ENCODE measurements around the gene WSB1.

The WSB1 gene

GRCh38 chr17:27339836-27340550 is 46.1 kb downstream of the WSB1 start:
- no peak for DNase-seq (ENCODE audit: low spot score)

GRCh38 chr17:27340575-27340974 is 46.7 kb downstream of the WSB1 start:
- no peak for DNase-seq (ENCODE audit: low spot score)

- no peak for DNase-seq (ENCODE audit: low spot score)
Observed at GRCh38 chr17:27341041-27341471, 47.1 kb downstream of the WSB1 start.

- no peak for DNase-seq (ENCODE audit: low spot score)
Observed at GRCh38 chr17:27342059-27342458, 48.1 kb downstream of the WSB1 start.

GRCh38 chr17:27343294-27343693 is 49.4 kb downstream of the WSB1 start:
- no peak for DNase-seq (ENCODE audit: low spot score)

GRCh38 chr17:27343977-27344607 is 50.2 kb downstream of the WSB1 start:
- no peak for DNase-seq (ENCODE audit: low spot score)

- no peak for DNase-seq (ENCODE audit: low spot score)
Observed at GRCh38 chr17:27345141-27345904, 51.4 kb downstream of the WSB1 start.

- no peak for DNase-seq (ENCODE audit: low spot score)
Observed at GRCh38 chr17:27346228-27346899, 52.5 kb downstream of the WSB1 start.

GRCh38 chr17:27348196-27348595 is 54.3 kb downstream of the WSB1 start:
- no peak for DNase-seq (ENCODE audit: low spot score)

- DNase-seq (ENCODE audit: low spot score): no peak
Observed at GRCh38 chr17:27349540-27350021, 55.7 kb downstream of the WSB1 start.

- no peak for DNase-seq (ENCODE audit: low spot score)
Observed at GRCh38 chr17:27351759-27352158, 57.8 kb downstream of the WSB1 start.

- no peak for DNase-seq (ENCODE audit: low spot score)
Observed at GRCh38 chr17:27352448-27353032, 58.6 kb downstream of the WSB1 start.

GRCh38 chr17:27353033-27353460 is 59.1 kb downstream of the WSB1 start:
- no peak for DNase-seq (ENCODE audit: low spot score)

- peak; percentile 99 for DNase-seq (ENCODE audit: low spot score)
Observed at GRCh38 chr17:27353461-27354050, 59.6 kb downstream of the WSB1 start.

- no peak for DNase-seq (ENCODE audit: low spot score)
Observed at GRCh38 chr17:27354051-27354490, 60.2 kb downstream of the WSB1 start.

- DNase-seq (ENCODE audit: low spot score): no peak
Observed at GRCh38 chr17:27354491-27355081, 60.7 kb downstream of the WSB1 start.

GRCh38 chr17:27355419-27355818 is 61.5 kb downstream of the WSB1 start:
- DNase-seq (ENCODE audit: low spot score): no peak

- no peak for DNase-seq (ENCODE audit: low spot score)
Observed at GRCh38 chr17:27356091-27356705, 62.3 kb downstream of the WSB1 start.

GRCh38 chr17:27357236-27357635 is 63.3 kb downstream of the WSB1 start:
- DNase-seq (ENCODE audit: low spot score): no peak

GRCh38 chr17:27360507-27360906 is 66.6 kb downstream of the WSB1 start:
- DNase-seq (ENCODE audit: low spot score): no peak

GRCh38 chr17:27361695-27362094 is 67.8 kb downstream of the WSB1 start:
- DNase-seq (ENCODE audit: low spot score): no peak
